CD14-positive monocyte (primary cell): ENCODE data around the gene MAPRE3. TPM values are rescaled to one million over a fixed set of nuclear protein-coding genes. Genes with fewer than 3 reads are reported as not detected.
A peak's percentile ranks its signal among the peaks of the same experiment; 100 is the strongest.

Experiments used
- DNase-seq, 3 donors: peaks; one replicate each; pipeline ENCODE4 v3.0.0-alpha.2; 2011 to 2022
- H2AFZ ChIP-seq: 2 replicates; pipeline ENCODE4 v1.6.0; 2012; ENCODE audit warnings: mild to moderate bottlenecking, low read depth, low read length, inconsistent platforms; ENCODE audit not compliant: insufficient read depth, poor library complexity, severe bottlenecking
- H3K27ac ChIP-seq, 2 donors: 1 replicate in 1 of 2; 2 replicates in 1 of 2; pipeline ENCODE4 v1.5.1; 2012 to 2013; ENCODE audit warnings: low read length in 2 of 2, control low read depth in 1 of 2, inconsistent platforms in 1 of 2, low read depth in 1 of 2, mild to moderate bottlenecking in 1 of 2
- H3K27me3 ChIP-seq, 2 donors: one replicate each; pipeline versions ENCODE4 v1.6.0 to v1.6.1; 2011 to 2013; ENCODE audit warnings: low read length in 2 of 2; ENCODE audit not compliant: control insufficient read depth in 2 of 2, insufficient read depth in 2 of 2
- H3K36me3 ChIP-seq, 2 donors: replicated peaks in 1 of 2; 1 replicate in 1 of 2; 2 replicates in 1 of 2; pipeline versions ENCODE4 v1.5.1 to v1.6.1; 2012 to 2013; ENCODE audit warnings: low read length in 2 of 2, control low read depth in 1 of 2, inconsistent platforms in 1 of 2, mild to moderate bottlenecking in 1 of 2; ENCODE audit not compliant: insufficient read depth in 2 of 2, control insufficient read depth in 1 of 2
- H3K4me1 ChIP-seq, 2 donors: 1 replicate in 1 of 2; 2 replicates in 1 of 2; pipeline versions ENCODE4 v1.5.1 to v1.6.1; 2012 to 2013; ENCODE audit warnings: low read length in 2 of 2, control low read depth in 1 of 2, inconsistent platforms in 1 of 2, mild to moderate bottlenecking in 1 of 2, moderate library complexity in 1 of 2; ENCODE audit not compliant: insufficient read depth in 2 of 2, control insufficient read depth in 1 of 2
- H3K4me2 ChIP-seq: replicated peaks from 2 replicates; pipeline ENCODE3; 2012; ENCODE audit warnings: low read length, moderate library complexity, mild to moderate bottlenecking; ENCODE audit not compliant: poor library complexity, severe bottlenecking; ENCODE audit errors: extremely low read depth
- H3K4me3 ChIP-seq, 3 experiments: fragments of 200-600 bp in 1 of 3; sonication (generic) in 1 of 3; replicated peaks in 1 of 3; 1 replicate in 2 of 3; 2 replicates in 1 of 3; pipeline ENCODE4 v1.5.1; 2011 to 2013; ENCODE audit warnings: low read length in 3 of 3, mild to moderate bottlenecking in 3 of 3, control low read depth in 2 of 3, low read depth in 2 of 3, inconsistent platforms in 1 of 3, moderate library complexity in 1 of 3
- H3K79me2 ChIP-seq: 2 replicates; pipeline ENCODE4 v1.6.0; 2012; ENCODE audit warnings: mild to moderate bottlenecking, control low read depth, inconsistent platforms, low read length, moderate library complexity; ENCODE audit not compliant: insufficient read depth
- H3K9ac ChIP-seq: 2 replicates; pipeline ENCODE4 v1.6.0; 2017; ENCODE audit warnings: low read length, mild to moderate bottlenecking; ENCODE audit not compliant: insufficient read depth, poor library complexity, severe bottlenecking
- H3K9me3 ChIP-seq, 2 donors: replicated peaks in 1 of 2; 1 replicate in 1 of 2; 2 replicates in 1 of 2; pipeline versions ENCODE4 v1.5.1 to v1.6.1; 2012 to 2013; ENCODE audit warnings: low read length in 2 of 2, control low read depth in 1 of 2; ENCODE audit not compliant: control insufficient read depth in 1 of 2, insufficient read depth in 1 of 2
- H4K20me1 ChIP-seq: 2 replicates; pipeline ENCODE4 v1.6.0; 2012; ENCODE audit warnings: mild to moderate bottlenecking, low read length, control low read depth, moderate library complexity; ENCODE audit not compliant: insufficient read depth
- H3K27ac Mint-ChIP-seq, 7 donors: one replicate each; pipeline ENCODE4 v1.8.0; 2020; ENCODE audit warnings: mild to moderate bottlenecking in 7 of 7, mixed read lengths in 7 of 7, moderate library complexity in 6 of 7, inconsistent platforms in 2 of 7
- H3K27me3 Mint-ChIP-seq, 3 donors: one replicate each; pipeline ENCODE4 v1.8.0; 2021 to 2022; ENCODE audit warnings: low read depth in 3 of 3, mild to moderate bottlenecking in 3 of 3, mixed read lengths in 3 of 3, moderate library complexity in 3 of 3, inconsistent platforms in 1 of 3
- H3K36me3 Mint-ChIP-seq, 2 donors: one replicate each; pipeline ENCODE4 v1.8.0; 2020; ENCODE audit warnings: mixed read lengths in 2 of 2, inconsistent platforms in 1 of 2, mild to moderate bottlenecking in 1 of 2
- H3K4me1 Mint-ChIP-seq: one replicate; pipeline ENCODE4 v1.8.0; 2020; ENCODE audit warnings: mild to moderate bottlenecking, mixed read lengths
- H3K4me3 Mint-ChIP-seq, 2 donors: one replicate each; pipeline ENCODE4 v1.8.0; 2020; ENCODE audit warnings: mild to moderate bottlenecking in 2 of 2, mixed read lengths in 2 of 2, moderate library complexity in 1 of 2
- H3K9me3 Mint-ChIP-seq, 7 donors: one replicate each; pipeline ENCODE4 v1.8.0; 2020 to 2022; ENCODE audit warnings: mixed read lengths in 7 of 7, mild to moderate bottlenecking in 6 of 7, moderate library complexity in 6 of 7, inconsistent platforms in 2 of 7
- WGBS: methylation state at CpG from one replicate; pipeline ENCODE4 v1.1.5; 2013; ENCODE audit warnings: missing lambda C conversion rate; ENCODE audit not compliant: insufficient coverage; 5-methylcytosine and 5-hydroxymethylcytosine counted together
- intact Hi-C, 2 donors: fragments of 100-400 bp; cut with micrococcal nuclease; formaldehyde crosslinking; loops; one replicate each; pipeline versions ENCODE4 v1.15.0 to v1.15.1; 2023
- polyA plus RNA-seq, 3 donors: library from polyadenylated mRNA; depleted of rRNA in 1 of 3; unstranded in 2 of 3; stranded (reverse) in 1 of 3; fragments of 300-500 nt in 2 of 3; fragments of >200 nt in 1 of 3; fragmentation: Illumina TruSeq in 2 of 3; gene quantifications; 1 replicate in 2 of 3; 2 replicates in 1 of 3; pipeline ENCODE4 v1.2.3, GENCODE V29; 2012 to 2021
- TF ChIP-seq, protein P1 (sequence below): fragments of 200-600 bp; IDR thresholded peaks from one replicate; pipeline ENCODE4 v1.8.0; 2022; ENCODE audit warnings: antibody characterized with exemption, mild to moderate bottlenecking

Gene MAPRE3
- polyA plus RNA-seq, 3 donors, result 2.4 to 14.4 (median 3.5) TPM

DNA sequence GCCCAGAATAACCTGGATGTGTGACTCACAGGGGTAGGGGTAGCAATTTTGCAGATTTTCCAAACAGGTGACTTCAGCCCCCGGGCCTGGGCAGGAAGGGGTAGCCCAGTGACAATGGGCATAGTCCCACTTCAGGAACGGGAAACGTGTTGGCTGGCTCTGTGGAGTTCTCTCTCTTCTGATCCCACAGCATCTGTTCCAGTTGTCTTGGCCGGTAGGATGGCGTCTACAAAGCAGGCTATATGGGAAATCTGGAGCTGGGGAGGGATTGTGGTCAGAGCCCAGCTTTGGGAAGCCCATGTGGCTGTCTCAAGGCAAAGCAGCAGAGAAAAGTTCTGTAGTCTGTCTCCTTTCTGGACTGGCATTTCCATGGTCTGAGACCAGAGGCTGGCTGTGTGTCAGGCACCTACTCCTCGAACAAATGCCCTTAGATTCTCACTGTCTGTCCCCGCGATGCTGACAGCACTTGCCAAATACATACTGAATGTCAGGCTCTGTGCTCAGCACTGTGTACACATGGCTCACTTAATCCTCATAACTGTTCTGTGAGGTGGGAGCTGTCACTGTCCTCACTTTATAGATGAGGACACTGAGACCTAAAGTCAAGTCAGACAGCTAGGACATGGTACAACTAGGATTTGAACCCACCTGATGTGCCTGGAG, 44.5 kb downstream of the MAPRE3 start:
- no peak for DNase-seq
- no peak overlapping the region for H3K9ac ChIP-seq
- H3K4me3 ChIP-seq, result no peak overlapping the region
- Mint-ChIP-seq H3K4me3 (no peak overlapping the region), H3K4me1 (peaks cover 20% of the 10 kb centered on the region), H3K27ac (peak overlapping the region in 2 of 7 donors; percentile 25 to 42), H3K27me3 (peaks cover 3 to 8% (median 4%) of the 10 kb centered on the region in 3 donors), H3K36me3 (peaks cover 0 to 2% of the 10 kb centered on the region in 2 donors), H3K9me3 (no peaks in the 10 kb centered on the region)
- intact Hi-C loops, result loop anchor here in 1 of 2 donors (5.0 kb wide), 1 partner anchor 168 kb away; the partner anchor contains the start of gene DPYSL5
- no peaks in the 10 kb centered on the region for H3K36me3 ChIP-seq
- 92% methylated on average over 6 of the region's 8 CpGs for WGBS
- TF ChIP-seq, protein P1, sequence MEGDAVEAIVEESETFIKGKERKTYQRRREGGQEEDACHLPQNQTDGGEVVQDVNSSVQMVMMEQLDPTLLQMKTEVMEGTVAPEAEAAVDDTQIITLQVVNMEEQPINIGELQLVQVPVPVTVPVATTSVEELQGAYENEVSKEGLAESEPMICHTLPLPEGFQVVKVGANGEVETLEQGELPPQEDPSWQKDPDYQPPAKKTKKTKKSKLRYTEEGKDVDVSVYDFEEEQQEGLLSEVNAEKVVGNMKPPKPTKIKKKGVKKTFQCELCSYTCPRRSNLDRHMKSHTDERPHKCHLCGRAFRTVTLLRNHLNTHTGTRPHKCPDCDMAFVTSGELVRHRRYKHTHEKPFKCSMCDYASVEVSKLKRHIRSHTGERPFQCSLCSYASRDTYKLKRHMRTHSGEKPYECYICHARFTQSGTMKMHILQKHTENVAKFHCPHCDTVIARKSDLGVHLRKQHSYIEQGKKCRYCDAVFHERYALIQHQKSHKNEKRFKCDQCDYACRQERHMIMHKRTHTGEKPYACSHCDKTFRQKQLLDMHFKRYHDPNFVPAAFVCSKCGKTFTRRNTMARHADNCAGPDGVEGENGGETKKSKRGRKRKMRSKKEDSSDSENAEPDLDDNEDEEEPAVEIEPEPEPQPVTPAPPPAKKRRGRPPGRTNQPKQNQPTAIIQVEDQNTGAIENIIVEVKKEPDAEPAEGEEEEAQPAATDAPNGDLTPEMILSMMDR, result no peak
- H3K79me2 ChIP-seq, result no peaks in the 10 kb centered on the region
- no peaks in the 10 kb centered on the region for H3K9me3 ChIP-seq
- H2AFZ ChIP-seq, result no peak overlapping the region
- no peak overlapping the region for H3K27ac ChIP-seq
- H3K4me1 ChIP-seq, result peaks cover 8 to 10% of the 10 kb centered on the region in 2 donors
- no peaks in the 10 kb centered on the region for H3K27me3 ChIP-seq
- H4K20me1 ChIP-seq, result no peaks in the 10 kb centered on the region
- H3K4me2 ChIP-seq, result no peak overlapping the region

DNA sequence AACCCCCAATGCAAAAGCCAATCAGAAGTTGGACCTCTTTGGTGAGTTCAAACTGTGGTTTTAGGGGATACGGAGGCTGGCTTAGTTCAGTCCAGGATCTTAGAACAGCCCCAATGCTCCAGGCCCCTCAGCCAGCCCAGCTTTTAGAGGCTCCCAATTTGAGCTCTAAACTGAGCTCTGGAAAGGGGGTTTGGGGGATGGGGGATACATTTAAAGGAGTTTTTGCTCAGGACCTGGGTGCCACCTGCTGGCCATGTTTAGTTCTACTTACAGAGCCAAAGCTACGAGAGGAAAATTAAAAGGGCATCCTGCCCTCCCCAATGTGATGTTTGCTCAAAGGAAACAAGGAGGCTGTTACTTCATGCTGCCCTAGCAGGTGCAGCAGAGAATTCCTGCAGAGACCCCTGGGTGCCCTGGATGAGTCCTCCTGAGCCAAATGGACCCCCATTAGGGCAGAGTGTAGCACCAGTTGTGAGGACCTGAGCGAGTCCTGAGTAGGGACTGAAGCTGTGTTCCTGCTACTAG, 46.4 kb downstream of the MAPRE3 start:
- Histone ChIP-seq H4K20me1 (no peaks in the 10 kb centered on the region), H2AFZ (no peak overlapping the region), H3K4me2 (no peak overlapping the region), H3K27ac (no peak overlapping the region), H3K9me3 (no peaks in the 10 kb centered on the region), H3K79me2 (no peaks in the 10 kb centered on the region), H3K27me3 (no peaks in the 10 kb centered on the region), H3K4me1 (peaks cover 0 to 4% of the 10 kb centered on the region in 2 donors), H3K9ac (no peak overlapping the region), H3K4me3 (no peak overlapping the region), H3K36me3 (no peaks in the 10 kb centered on the region)
- H3K4me3 Mint-ChIP-seq, result no peak overlapping the region
- intact Hi-C loops, result loop anchor here (2.0 to 5.0 kb wide), 3 partner anchors 54 to 170 kb away; partner anchors contain the start of gene DPYSL5 (in 1 of the 2)
- H3K4me1 Mint-ChIP-seq, result peaks cover 6% of the 10 kb centered on the region
- peaks cover 0 to 2% (median 0%) of the 10 kb centered on the region in 7 donors for H3K9me3 Mint-ChIP-seq
- 0% methylated on average over 1 of the region's 3 CpGs for WGBS
- TF ChIP-seq, protein P1, result peak; percentile 84
- no peak overlapping the region for H3K27ac Mint-ChIP-seq
- H3K36me3 Mint-ChIP-seq, result peaks cover 0 to 2% of the 10 kb centered on the region in 2 donors
- peaks cover 5 to 8% (median 5%) of the 10 kb centered on the region in 3 donors for H3K27me3 Mint-ChIP-seq
- DNase-seq, result peak; percentile 15 to 47 (median 46)
